Muscle layer of duodenum (tissue), 2 donors: Measurements from ENCODE around the gene ITPR1.

Source experiments
- H3K27ac ChIP-seq: one replicate; pipeline ENCODE4 v1.7.0; 2013; ENCODE audit warnings: mild to moderate bottlenecking, low read length
- H3K27me3 ChIP-seq: one replicate; pipeline ENCODE4 v1.7.0; 2013; ENCODE audit warnings: low read depth, mild to moderate bottlenecking, control low read depth, low read length
- H3K36me3 ChIP-seq, 2 donors: one replicate each; pipeline ENCODE4 v1.7.0; 2013; ENCODE audit warnings: low read length in 2 of 2, control low read depth in 1 of 2, mild to moderate bottlenecking in 1 of 2; ENCODE audit not compliant: insufficient read depth in 2 of 2, control insufficient read depth in 1 of 2
- H3K4me1 ChIP-seq, 2 donors: one replicate each; pipeline ENCODE4 v1.7.0; 2013; ENCODE audit warnings: low read length in 2 of 2, mild to moderate bottlenecking in 2 of 2, control low read depth in 1 of 2, moderate library complexity in 1 of 2; ENCODE audit not compliant: insufficient read depth in 2 of 2, control insufficient read depth in 1 of 2
- H3K4me3 ChIP-seq, 2 donors: one replicate each; pipeline ENCODE4 v1.7.0; 2013; ENCODE audit warnings: low read length in 2 of 2, low read depth in 1 of 2, mild to moderate bottlenecking in 1 of 2
- H3K9me3 ChIP-seq, 2 donors: one replicate each; pipeline ENCODE4 v1.7.0; 2013; ENCODE audit warnings: low read length in 2 of 2, control low read depth in 1 of 2, mild to moderate bottlenecking in 1 of 2; ENCODE audit not compliant: control insufficient read depth in 1 of 2
- donor health status: healthy.

Gene ITPR1

DNA sequence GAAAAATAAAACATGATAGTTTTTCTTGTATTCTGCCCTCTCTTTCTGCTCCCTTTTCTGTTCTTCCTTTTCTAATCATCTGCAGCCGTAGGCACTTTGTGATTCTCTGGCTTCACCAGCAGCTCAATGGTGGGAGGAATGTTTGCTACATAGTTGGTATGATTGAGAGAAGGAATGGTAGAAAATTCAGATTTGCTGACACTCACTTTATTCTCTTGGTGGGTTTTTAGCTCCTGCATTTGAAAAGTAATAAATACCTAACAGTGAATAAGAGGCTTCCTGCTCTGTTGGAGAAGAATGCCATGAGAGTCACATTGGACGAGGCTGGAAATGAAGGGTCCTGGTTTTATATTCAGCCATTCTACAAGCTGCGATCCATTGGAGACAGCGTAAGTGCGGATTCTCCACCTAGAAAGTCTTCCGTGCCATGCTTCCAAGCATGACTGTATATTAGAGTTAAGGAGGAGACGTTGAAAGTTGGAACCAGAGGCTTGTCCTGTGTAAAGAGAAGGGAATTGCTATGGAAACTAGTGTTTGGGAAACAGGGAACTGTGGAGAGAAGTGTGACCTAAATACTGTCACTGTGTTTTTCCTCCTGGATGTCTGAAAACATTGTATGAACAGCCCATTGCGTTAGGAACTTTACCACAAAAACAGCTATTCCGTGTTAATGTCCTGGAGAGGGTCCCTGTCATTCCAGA lies 148.9 kb downstream of the ITPR1 start:
- no peak overlapping the region for H3K27ac ChIP-seq
- H3K27me3 ChIP-seq, result no peaks in the 10 kb centered on the region
- no peaks in the 10 kb centered on the region for H3K9me3 ChIP-seq
- peaks cover 30 to 53% of the 10 kb centered on the region in 2 donors for H3K36me3 ChIP-seq
- no peak overlapping the region for H3K4me3 ChIP-seq
- peaks cover 0 to 7% of the 10 kb centered on the region in 2 donors for H3K4me1 ChIP-seq

DNA sequence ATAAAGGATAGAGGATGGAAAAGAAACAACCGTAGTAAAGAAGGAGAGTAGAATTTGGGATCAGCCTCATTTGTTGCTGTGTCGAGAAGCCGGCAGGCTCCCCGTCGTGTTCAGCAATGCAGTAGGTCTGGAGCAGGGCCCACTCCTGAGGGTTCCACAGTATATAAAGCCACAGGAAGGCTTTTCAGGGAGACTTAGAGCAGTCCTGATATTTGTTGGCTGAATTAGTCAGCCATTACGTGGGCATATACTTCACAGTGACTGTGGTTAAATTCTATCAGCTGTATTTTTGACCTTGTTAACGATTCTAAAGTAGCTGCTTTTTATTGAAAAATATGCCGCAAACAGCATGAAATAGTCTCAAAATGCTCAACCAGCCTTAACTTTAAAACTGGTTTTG lies 149.5 kb downstream of the ITPR1 start:
- H3K36me3 ChIP-seq, result peaks cover 30 to 59% of the 10 kb centered on the region in 2 donors
- no peaks in the 10 kb centered on the region for H3K9me3 ChIP-seq
- H3K27me3 ChIP-seq, result no peaks in the 10 kb centered on the region
- no peak overlapping the region for H3K4me3 ChIP-seq
- no peak overlapping the region for H3K27ac ChIP-seq
- peaks cover 0 to 7% of the 10 kb centered on the region in 2 donors for H3K4me1 ChIP-seq

DNA sequence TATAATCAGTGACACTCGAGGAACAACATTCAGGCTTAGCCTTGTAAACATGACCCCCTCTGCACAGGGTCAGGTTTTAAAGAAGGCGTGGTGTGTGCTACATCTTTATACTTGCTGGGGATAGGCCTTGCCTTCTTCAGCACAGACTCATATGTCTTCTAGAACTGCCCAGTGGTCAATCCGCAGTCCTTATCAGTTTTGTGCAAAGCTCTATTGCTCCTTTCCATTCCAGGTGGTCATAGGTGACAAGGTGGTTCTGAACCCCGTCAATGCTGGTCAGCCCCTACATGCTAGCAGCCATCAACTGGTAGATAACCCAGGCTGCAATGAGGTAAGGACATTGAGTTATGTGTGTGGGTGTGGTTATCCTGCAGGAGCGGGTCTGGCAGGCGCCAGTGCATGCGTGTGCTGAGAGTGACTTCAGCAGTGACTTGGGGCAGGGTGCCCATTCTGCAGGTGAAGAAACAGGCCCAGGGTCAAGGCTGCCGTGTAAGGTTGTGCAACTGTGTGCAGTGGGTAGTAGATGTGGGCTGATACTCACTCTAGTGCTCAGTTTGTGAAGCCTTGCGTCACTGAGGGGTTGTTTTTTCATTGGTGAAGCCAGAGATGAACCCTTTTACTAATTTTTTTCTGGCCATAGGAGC lies 150.9 kb downstream of the ITPR1 start:
- peaks cover 0 to 7% of the 10 kb centered on the region in 2 donors for H3K4me1 ChIP-seq
- no peak overlapping the region for H3K4me3 ChIP-seq
- peaks cover 26 to 62% of the 10 kb centered on the region in 2 donors for H3K36me3 ChIP-seq
- no peak overlapping the region for H3K27ac ChIP-seq
- H3K27me3 ChIP-seq, result no peaks in the 10 kb centered on the region
- H3K9me3 ChIP-seq, result no peaks in the 10 kb centered on the region

DNA sequence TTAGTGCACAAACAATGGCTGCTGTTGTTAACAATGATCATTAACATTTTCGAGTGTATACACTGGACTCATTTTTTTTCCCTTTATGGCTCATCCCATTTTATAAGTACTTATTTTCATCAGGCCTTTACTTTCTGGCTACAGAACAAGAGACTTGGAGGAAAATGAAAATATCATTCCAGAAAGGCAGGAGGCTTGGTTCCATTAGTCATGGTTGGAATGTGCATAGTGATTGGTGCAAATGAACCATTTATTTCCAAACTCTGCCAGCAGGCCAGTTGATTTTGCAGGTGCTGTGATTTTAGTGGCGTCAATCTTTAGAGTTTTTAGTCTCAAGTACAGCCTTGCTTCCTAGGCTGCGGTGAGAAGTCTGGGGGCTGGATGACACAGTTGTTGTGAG lies 151.8 kb downstream of the ITPR1 start:
- Histone ChIP-seq H3K4me1 (peaks cover 0 to 7% of the 10 kb centered on the region in 2 donors), H3K36me3 (peaks cover 25 to 67% of the 10 kb centered on the region in 2 donors), H3K9me3 (no peaks in the 10 kb centered on the region), H3K27me3 (no peaks in the 10 kb centered on the region), H3K4me3 (no peak overlapping the region), H3K27ac (no peak overlapping the region)

DNA sequence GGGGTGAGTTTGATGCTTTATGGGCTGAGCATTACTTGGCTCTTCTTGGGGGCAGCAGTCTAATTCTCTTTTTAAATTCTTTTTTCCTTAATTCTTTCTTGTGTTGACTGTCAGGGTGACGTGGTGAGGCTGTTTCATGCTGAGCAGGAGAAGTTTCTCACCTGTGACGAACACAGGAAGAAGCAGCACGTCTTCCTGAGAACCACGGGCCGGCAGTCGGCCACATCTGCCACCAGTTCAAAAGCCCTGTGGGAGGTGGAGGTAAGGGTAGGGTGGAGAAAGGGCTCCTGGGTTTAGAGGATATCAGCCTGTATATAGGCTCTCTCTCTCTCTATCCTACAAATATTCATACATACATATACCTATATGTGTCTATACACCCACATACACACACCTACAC lies 152.3 kb downstream of the ITPR1 start:
- Histone ChIP-seq H3K27ac (no peak overlapping the region), H3K27me3 (no peaks in the 10 kb centered on the region), H3K9me3 (no peaks in the 10 kb centered on the region), H3K4me3 (no peak overlapping the region), H3K4me1 (peaks cover 0 to 7% of the 10 kb centered on the region in 2 donors), H3K36me3 (peaks cover 20 to 64% of the 10 kb centered on the region in 2 donors)

DNA sequence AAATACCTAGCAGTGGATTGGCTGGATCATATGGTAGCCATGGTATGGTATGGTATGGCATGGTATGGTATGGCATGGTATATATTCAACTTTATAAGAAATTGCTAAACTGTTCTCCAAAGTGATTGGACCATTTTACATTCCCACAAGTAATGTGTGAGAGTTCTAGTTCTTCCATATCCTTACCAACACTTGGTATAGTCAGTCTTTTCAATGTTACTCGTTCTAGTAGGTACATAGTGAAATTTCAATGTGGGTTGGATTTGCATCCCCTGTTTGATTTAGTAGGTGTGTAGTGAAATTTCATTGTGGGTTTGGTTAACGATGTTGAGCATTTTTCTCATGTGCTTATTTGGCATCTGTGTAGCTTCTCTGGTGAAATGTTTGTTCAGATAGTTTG lies 154.3 kb downstream of the ITPR1 start:
- no peak overlapping the region for H3K4me3 ChIP-seq
- no peak overlapping the region for H3K27ac ChIP-seq
- H3K9me3 ChIP-seq, result no peaks in the 10 kb centered on the region
- H3K27me3 ChIP-seq, result no peaks in the 10 kb centered on the region
- H3K36me3 ChIP-seq, result peaks cover 13 to 62% of the 10 kb centered on the region in 2 donors
- peaks cover 0 to 7% of the 10 kb centered on the region in 2 donors for H3K4me1 ChIP-seq

DNA sequence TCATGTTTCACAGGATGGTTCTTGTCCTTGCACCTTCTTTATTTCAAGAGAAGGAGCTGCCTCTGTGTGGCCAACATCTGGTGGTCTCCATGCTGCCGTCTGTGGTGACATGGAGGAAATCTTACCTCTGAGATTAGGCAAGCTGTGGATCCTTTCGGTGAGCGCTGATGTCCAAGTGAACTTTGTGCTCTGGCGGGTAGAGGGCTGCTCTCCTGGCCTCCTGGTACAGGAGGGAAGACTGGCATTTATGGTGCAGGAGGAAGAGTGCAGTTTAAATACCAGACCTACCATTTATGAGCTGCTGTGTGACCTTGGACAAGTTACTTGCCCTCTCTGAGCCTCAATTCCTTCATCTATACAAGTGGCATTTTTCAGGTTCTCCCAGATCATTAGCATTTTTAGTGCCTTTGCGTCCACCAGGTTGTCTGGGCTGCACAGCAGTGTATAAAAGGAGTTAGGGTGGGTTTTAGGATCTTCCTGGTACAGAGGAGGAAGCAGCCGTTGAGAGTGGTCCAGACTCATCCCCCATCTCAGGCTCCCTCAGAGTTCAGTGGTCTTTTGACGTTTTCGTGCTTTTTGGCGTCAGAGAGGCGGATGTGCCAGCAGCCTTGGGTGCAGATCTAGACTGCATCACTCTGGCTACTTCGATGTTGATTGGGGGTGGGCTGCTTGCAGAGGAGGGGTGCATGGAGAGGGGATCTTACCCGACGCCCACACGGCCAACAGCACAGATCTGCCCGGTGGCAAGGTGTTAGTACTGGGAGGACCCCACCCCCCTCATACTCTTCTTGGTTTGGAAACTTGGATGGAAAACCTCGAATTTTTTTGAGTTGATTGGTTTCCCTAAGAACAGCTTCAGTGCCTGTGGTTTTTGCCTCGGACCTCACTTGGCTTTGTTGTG lies 162.2 kb downstream of the ITPR1 start:
- no peaks in the 10 kb centered on the region for H3K4me1 ChIP-seq
- peaks cover 0 to 43% of the 10 kb centered on the region in 2 donors for H3K36me3 ChIP-seq
- no peak overlapping the region for H3K4me3 ChIP-seq
- H3K27me3 ChIP-seq, result no peaks in the 10 kb centered on the region
- H3K9me3 ChIP-seq, result no peaks in the 10 kb centered on the region
- no peak overlapping the region for H3K27ac ChIP-seq

DNA sequence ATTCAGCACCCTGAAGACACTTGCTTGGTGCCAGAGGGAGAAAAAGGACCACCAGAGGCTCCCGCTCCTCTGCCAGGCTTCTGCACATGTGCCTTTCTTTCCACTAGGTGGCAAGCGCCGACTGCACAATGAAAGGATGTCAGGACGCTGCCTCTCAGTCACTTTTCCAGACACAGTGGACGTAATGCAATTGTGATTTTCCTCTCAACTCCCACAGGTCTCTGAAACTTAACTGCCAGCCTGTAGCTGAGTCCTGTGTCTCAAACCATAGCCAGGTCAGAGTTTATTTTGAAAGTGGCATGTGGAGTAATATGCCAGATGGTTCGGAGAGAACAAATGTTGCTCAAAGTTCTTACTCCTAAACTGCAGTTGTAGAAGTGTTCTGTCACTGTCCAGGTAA lies 162.9 kb downstream of the ITPR1 start:
- H3K4me1 ChIP-seq, result no peaks in the 10 kb centered on the region
- H3K27me3 ChIP-seq, result no peaks in the 10 kb centered on the region
- no peak overlapping the region for H3K27ac ChIP-seq
- H3K4me3 ChIP-seq, result no peak overlapping the region
- H3K36me3 ChIP-seq, result peaks cover 0 to 43% of the 10 kb centered on the region in 2 donors
- H3K9me3 ChIP-seq, result no peaks in the 10 kb centered on the region

DNA sequence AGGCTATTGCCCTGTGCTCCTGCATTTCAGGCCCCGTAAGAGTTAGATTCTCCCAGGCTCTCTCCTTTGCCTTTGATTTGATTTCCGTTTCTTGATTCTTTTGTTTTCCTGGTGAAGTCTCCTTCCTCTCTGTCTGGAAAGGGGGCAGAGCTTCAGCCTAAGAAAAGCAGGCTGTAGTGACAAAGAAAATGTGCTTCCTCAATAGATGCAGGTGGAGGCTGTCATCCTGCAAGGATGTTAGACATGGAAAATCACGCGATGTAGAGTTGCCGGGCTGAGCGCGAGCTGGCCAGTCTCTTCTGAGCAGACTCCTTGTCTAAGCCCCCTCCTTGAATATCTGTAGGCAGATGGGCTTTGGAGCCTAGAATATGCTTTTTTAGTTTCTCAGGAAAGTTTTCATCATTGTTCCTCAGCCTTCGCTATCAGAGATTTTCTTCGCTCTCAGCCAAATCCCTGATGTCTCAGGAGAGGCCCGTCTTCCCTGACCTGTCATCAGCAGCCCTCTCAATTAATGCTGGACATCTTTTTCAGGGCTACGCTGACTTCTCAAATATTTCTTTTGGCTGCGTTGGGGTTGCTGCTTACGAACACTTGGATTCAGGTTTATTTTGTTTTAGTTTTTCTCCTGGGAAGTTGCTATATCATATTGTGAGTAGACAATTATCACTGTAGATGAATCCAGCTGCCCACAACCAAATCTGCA lies 163.6 kb downstream of the ITPR1 start:
- Histone ChIP-seq H3K9me3 (no peaks in the 10 kb centered on the region), H3K27ac (no peak overlapping the region), H3K4me3 (no peak overlapping the region), H3K36me3 (peaks cover 0 to 40% of the 10 kb centered on the region in 2 donors), H3K27me3 (no peaks in the 10 kb centered on the region), H3K4me1 (no peaks in the 10 kb centered on the region)

DNA sequence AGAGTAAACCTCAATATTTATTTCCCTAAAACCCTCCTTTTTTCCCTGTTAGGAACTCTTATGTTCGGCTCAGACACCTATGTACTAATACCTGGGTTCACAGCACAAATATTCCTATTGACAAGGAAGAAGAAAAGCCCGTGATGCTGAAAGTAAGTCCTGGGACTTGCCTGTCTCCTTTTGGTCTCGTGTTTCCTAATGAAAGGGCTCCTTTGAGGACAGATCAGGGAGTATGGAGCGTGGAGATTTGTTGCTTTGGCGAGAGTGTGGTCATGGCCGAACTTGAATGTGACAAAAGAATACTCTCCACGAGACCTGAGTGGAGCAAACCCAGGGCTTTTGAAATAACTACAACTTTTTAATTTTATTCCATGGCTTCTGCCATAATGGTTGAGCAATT lies 167.8 kb downstream of the ITPR1 start:
- no peak overlapping the region for H3K4me3 ChIP-seq
- no peaks in the 10 kb centered on the region for H3K4me1 ChIP-seq
- H3K9me3 ChIP-seq, result no peaks in the 10 kb centered on the region
- H3K36me3 ChIP-seq, result peaks cover 21 to 38% of the 10 kb centered on the region in 2 donors
- H3K27me3 ChIP-seq, result no peaks in the 10 kb centered on the region
- H3K27ac ChIP-seq, result no peak overlapping the region

DNA sequence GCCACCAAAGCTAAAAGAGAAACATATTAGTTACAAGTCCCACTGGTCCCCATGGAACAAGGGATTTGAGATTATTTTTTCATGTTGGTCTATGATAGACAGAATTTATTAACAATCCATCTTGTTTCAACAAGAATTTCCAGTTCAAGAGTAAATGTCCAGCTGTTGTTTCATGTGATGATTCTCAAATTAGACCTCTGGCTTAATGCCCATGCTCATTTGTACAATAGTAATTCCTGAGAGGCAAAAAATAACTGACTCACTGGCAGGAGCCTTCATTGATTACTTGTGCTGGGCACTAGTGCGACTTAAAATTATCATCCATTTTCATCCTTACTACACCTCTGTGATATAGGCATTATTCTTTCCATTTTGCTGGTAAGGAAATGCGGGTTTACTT lies 171.3 kb downstream of the ITPR1 start:
- H3K27me3 ChIP-seq, result no peaks in the 10 kb centered on the region
- H3K9me3 ChIP-seq, result no peaks in the 10 kb centered on the region

More for the DNA sequence above, 171.3 kb downstream of the ITPR1 start:
- no peak overlapping the region for H3K27ac ChIP-seq
- peaks cover 43 to 44% of the 10 kb centered on the region in 2 donors for H3K36me3 ChIP-seq
- no peaks in the 10 kb centered on the region for H3K4me1 ChIP-seq
- no peak overlapping the region for H3K4me3 ChIP-seq
